ENCODE results near the gene BRF1.

The BRF1 gene

GRCh38 chr14:105207996-105208737 is 92.6 kb downstream of the BRF1 start:
- H3K4me3 ChIP-seq (ENCODE audit: low read depth in 1 of 2, low read length in 2 of 2) = no peak overlapping the region
- no peak overlapping the region for H3K9ac ChIP-seq (ENCODE audit: low read length)
- H3K36me3 ChIP-seq (ENCODE audit: insufficient read depth, low read length) = peaks cover 7% of the 10 kb centered on the region
- peaks cover 20% of the 10 kb centered on the region for H3K4me1 ChIP-seq (ENCODE audit: insufficient read depth, low read length)
- H3K27me3 ChIP-seq (ENCODE audit: control insufficient read depth in 1 of 2, insufficient read depth in 2 of 2, low read length in 2 of 2) = peaks cover 0 to 2% of the 10 kb centered on the region in 2 donors
- no peaks in the 10 kb centered on the region for H3K9me3 ChIP-seq (ENCODE audit: low read length)
- no peak overlapping the region for H3K27ac ChIP-seq (ENCODE audit: low read depth, low read length)

DNA sequence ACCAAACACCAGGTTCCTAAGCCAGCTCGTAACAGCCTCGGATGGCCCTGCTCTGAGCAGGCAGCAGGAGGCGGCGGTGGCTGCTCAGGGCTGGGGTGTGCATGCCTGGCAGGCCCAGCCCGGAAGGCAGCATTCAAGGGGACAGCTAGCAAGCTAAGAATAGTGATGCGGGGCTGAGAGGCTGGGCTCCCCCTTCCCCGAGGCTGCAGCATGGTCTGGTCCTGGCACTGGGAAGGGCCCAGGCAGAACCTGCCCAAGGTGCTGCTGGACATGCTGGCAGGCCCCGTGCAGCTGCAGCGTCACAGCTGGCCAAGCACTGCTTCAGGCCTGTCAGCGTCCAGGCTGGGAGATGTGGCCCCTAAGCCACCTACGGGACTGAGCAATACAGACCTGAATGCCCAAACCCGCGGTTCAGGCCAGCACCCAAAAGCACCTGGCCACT is 93.3 kb downstream of the BRF1 start:
- peaks cover 0 to 8% of the 10 kb centered on the region in 2 donors for H3K27me3 ChIP-seq (ENCODE audit: control insufficient read depth in 1 of 2, insufficient read depth in 2 of 2, low read length in 2 of 2)
- peaks cover 7% of the 10 kb centered on the region for H3K36me3 ChIP-seq (ENCODE audit: insufficient read depth, low read length)
- H3K27ac ChIP-seq (ENCODE audit: low read depth, low read length) = no peak overlapping the region
- H3K9ac ChIP-seq (ENCODE audit: low read length) = no peak overlapping the region
- no peaks in the 10 kb centered on the region for H3K9me3 ChIP-seq (ENCODE audit: low read length)
- H3K4me1 ChIP-seq (ENCODE audit: insufficient read depth, low read length) = peaks cover 20% of the 10 kb centered on the region
- H3K4me3 ChIP-seq (ENCODE audit: low read depth in 1 of 2, low read length in 2 of 2) = no peak overlapping the region

GRCh38 chr14:105206873-105207272 is 93.9 kb downstream of the BRF1 start:
- Histone ChIP-seq H3K9me3 (ENCODE audit: low read length) (no peaks in the 10 kb centered on the region), H3K4me3 (ENCODE audit: low read depth in 1 of 2, low read length in 2 of 2) (no peak overlapping the region), H3K9ac (ENCODE audit: low read length) (no peak overlapping the region), H3K36me3 (ENCODE audit: insufficient read depth, low read length) (peaks cover 7% of the 10 kb centered on the region), H3K27ac (ENCODE audit: low read depth, low read length) (no peak overlapping the region), H3K4me1 (ENCODE audit: insufficient read depth, low read length) (peaks cover 20% of the 10 kb centered on the region), H3K27me3 (ENCODE audit: control insufficient read depth in 1 of 2, insufficient read depth in 2 of 2, low read length in 2 of 2) (peaks cover 0 to 14% of the 10 kb centered on the region in 2 donors)

- Histone ChIP-seq H3K9me3 (ENCODE audit: low read length) (no peaks in the 10 kb centered on the region), H3K9ac (ENCODE audit: low read length) (no peak overlapping the region), H3K27me3 (ENCODE audit: control insufficient read depth in 1 of 2, insufficient read depth in 2 of 2, low read length in 2 of 2) (peaks cover 6 to 25% of the 10 kb centered on the region in 2 donors), H3K27ac (ENCODE audit: low read depth, low read length) (no peak overlapping the region), H3K4me1 (ENCODE audit: insufficient read depth, low read length) (peaks cover 20% of the 10 kb centered on the region), H3K36me3 (ENCODE audit: insufficient read depth, low read length) (no peaks in the 10 kb centered on the region), H3K4me3 (ENCODE audit: low read depth in 1 of 2, low read length in 2 of 2) (no peak overlapping the region)
These were observed 95.1 kb downstream of the BRF1 start for GRCh38 chr14:105205673-105206208.

- no peak overlapping the region for H3K9ac ChIP-seq (ENCODE audit: low read length)
- no peak overlapping the region for H3K27ac ChIP-seq (ENCODE audit: low read depth, low read length)
- H3K4me1 ChIP-seq (ENCODE audit: insufficient read depth, low read length) = peaks cover 20% of the 10 kb centered on the region
- peaks cover 11 to 32% of the 10 kb centered on the region in 2 donors for H3K27me3 ChIP-seq (ENCODE audit: control insufficient read depth in 1 of 2, insufficient read depth in 2 of 2, low read length in 2 of 2)
- no peak overlapping the region for H3K4me3 ChIP-seq (ENCODE audit: low read depth in 1 of 2, low read length in 2 of 2)
- H3K9me3 ChIP-seq (ENCODE audit: low read length) = no peaks in the 10 kb centered on the region
- H3K36me3 ChIP-seq (ENCODE audit: insufficient read depth, low read length) = no peaks in the 10 kb centered on the region
These were observed 95.7 kb downstream of the BRF1 start for GRCh38 chr14:105204931-105205672.

DNA sequence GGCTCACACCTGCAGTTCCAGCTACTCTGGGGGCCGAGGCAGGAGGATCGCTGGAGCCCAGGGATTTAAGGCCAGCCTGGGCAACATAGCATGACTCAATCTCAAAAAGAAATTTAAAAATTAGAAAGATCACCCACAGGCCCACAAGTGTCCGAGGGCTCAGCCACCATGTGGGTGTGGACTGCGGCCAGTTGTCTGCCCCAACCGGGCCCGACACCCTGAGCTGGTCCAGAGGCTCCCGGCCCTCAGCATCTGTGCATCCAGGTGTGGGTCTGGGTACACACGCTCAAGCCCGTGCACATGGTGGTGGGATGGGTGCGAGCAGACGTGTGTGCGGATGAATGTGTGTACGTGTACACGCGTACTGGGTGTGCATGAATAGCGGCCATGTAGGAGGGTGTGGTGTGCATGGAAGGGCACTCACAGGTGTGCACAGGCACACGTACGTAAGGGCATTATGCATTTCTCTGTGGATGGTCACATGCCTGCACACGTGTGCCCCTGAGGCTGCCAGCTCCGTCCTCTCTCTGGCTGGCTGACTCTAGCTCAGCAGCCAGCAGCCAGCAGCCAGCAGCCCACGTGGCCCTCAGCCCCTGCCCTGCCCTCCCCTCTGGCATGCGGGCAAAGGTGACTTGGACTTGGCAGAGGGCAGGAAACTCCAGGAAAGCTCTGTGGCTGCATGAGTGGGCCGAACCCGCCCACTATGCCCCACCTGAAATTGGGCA is 96.4 kb downstream of the BRF1 start:
- Histone ChIP-seq H3K27me3 (ENCODE audit: control insufficient read depth in 1 of 2, insufficient read depth in 2 of 2, low read length in 2 of 2) (peaks cover 18 to 39% of the 10 kb centered on the region in 2 donors), H3K36me3 (ENCODE audit: insufficient read depth, low read length) (no peaks in the 10 kb centered on the region), H3K4me1 (ENCODE audit: insufficient read depth, low read length) (peaks cover 20% of the 10 kb centered on the region), H3K9ac (ENCODE audit: low read length) (no peak overlapping the region), H3K4me3 (ENCODE audit: low read depth in 1 of 2, low read length in 2 of 2) (no peak overlapping the region), H3K9me3 (ENCODE audit: low read length) (no peaks in the 10 kb centered on the region), H3K27ac (ENCODE audit: low read depth, low read length) (no peak overlapping the region)

DNA sequence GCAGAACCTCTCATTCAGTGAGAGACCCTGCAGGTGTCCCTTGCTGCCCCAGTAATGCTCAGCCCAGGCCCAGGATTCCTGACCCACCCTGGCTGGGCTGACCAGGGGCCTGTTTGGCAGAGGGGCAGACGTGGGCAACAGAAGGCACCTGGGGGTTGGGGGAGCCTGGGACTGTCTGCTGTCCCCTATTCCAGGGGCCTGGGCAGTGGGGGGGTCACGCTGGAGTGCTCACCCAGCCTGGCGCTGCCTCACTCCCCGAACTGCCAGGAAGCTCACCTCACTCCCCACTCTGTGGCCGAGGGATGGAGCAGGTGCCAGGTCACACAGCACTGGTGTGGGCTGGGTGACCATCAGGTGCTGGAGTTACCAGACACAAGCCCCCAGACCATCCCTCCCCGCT is 97.1 kb downstream of the BRF1 start:
- H3K4me1 ChIP-seq (ENCODE audit: insufficient read depth, low read length) = peaks cover 20% of the 10 kb centered on the region
- no peaks in the 10 kb centered on the region for H3K36me3 ChIP-seq (ENCODE audit: insufficient read depth, low read length)
- H3K9ac ChIP-seq (ENCODE audit: low read length) = no peak overlapping the region
- no peak overlapping the region for H3K4me3 ChIP-seq (ENCODE audit: low read depth in 1 of 2, low read length in 2 of 2)
- peaks cover 18 to 46% of the 10 kb centered on the region in 2 donors for H3K27me3 ChIP-seq (ENCODE audit: control insufficient read depth in 1 of 2, insufficient read depth in 2 of 2, low read length in 2 of 2)
- no peaks in the 10 kb centered on the region for H3K9me3 ChIP-seq (ENCODE audit: low read length)
- no peak overlapping the region for H3K27ac ChIP-seq (ENCODE audit: low read depth, low read length)

GRCh38 chr14:105203057-105203531 is 97.7 kb downstream of the BRF1 start:
- Histone ChIP-seq H3K27ac (ENCODE audit: low read depth, low read length) (no peak overlapping the region), H3K9me3 (ENCODE audit: low read length) (no peaks in the 10 kb centered on the region), H3K27me3 (ENCODE audit: control insufficient read depth in 1 of 2, insufficient read depth in 2 of 2, low read length in 2 of 2) (peaks cover 24 to 52% of the 10 kb centered on the region in 2 donors), H3K4me3 (ENCODE audit: low read depth in 1 of 2, low read length in 2 of 2) (no peak overlapping the region), H3K36me3 (ENCODE audit: insufficient read depth, low read length) (no peaks in the 10 kb centered on the region), H3K9ac (ENCODE audit: low read length) (no peak overlapping the region), H3K4me1 (ENCODE audit: insufficient read depth, low read length) (peaks cover 20% of the 10 kb centered on the region)

DNA sequence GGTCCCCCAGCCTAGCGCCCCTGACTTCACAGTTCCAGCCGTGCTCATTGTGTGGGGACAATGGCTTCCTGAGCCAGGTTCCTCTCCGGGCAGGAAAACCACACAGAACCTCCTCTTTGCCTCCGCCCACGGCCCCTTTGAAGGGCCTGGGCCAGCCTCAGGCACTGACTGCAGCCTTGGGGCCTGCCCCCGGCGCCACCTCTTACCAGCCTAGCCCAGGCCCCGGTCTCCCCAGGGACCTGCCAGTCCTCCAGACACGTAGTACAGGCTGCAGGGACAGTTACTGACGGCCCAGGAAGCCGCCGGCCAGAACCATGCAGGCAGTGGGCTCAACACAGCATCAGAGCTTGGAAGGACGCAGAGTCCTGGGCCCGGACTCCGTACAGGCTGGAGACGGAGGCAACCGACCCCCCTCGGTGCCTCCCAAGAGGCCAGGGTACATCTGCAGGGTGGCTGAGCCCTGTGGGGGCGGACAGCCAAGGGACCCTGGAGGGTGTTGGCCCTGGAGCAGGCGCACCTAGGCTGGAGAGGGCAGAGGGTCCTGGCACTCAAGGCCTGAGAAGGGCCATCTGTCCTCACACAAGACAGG is 98.8 kb downstream of the BRF1 start:
- peaks cover 20% of the 10 kb centered on the region for H3K4me1 ChIP-seq (ENCODE audit: insufficient read depth, low read length)

GRCh38 chr14:105201156-105201924 is 99.5 kb downstream of the BRF1 start:
- Histone ChIP-seq H3K36me3 (ENCODE audit: insufficient read depth, low read length) (no peaks in the 10 kb centered on the region), H3K9me3 (ENCODE audit: low read length) (no peaks in the 10 kb centered on the region), H3K4me1 (ENCODE audit: insufficient read depth, low read length) (peaks cover 20% of the 10 kb centered on the region), H3K4me3 (ENCODE audit: low read depth in 1 of 2, low read length in 2 of 2) (no peak overlapping the region), H3K27me3 (ENCODE audit: control insufficient read depth in 1 of 2, insufficient read depth in 2 of 2, low read length in 2 of 2) (peaks cover 29 to 69% of the 10 kb centered on the region in 2 donors), H3K27ac (ENCODE audit: low read depth, low read length) (no peak overlapping the region), H3K9ac (ENCODE audit: low read length) (no peak overlapping the region)

More for the DNA sequence above, 98.8 kb downstream of the BRF1 start:
- H3K9ac ChIP-seq (ENCODE audit: low read length) = no peak overlapping the region
- H3K27ac ChIP-seq (ENCODE audit: low read depth, low read length) = no peak overlapping the region
- peaks cover 29 to 62% of the 10 kb centered on the region in 2 donors for H3K27me3 ChIP-seq (ENCODE audit: control insufficient read depth in 1 of 2, insufficient read depth in 2 of 2, low read length in 2 of 2)
- H3K9me3 ChIP-seq (ENCODE audit: low read length) = no peaks in the 10 kb centered on the region
- H3K36me3 ChIP-seq (ENCODE audit: insufficient read depth, low read length) = no peaks in the 10 kb centered on the region
- H3K4me3 ChIP-seq (ENCODE audit: low read depth in 1 of 2, low read length in 2 of 2) = no peak overlapping the region

All from muscle layer of colon (tissue), 2 donors.